ENCODE data around the gene PALS2.

The PALS2 gene

GRCh38 chr7:24591152-24591551 is 17.9 kb downstream of the PALS2 start:
- no peak for DNase-seq

GRCh38 chr7:24595671-24596418 is 22.6 kb downstream of the PALS2 start:
- DNase-seq: peak in 1 of 2 donors; percentile 15

- DNase-seq: no peak
Measured at GRCh38 chr7:24597014-24597413, 23.8 kb downstream of the PALS2 start.

GRCh38 chr7:24601600-24601999 is 28.3 kb downstream of the PALS2 start:
- DNase-seq: no peak

- DNase-seq: no peak
Measured at GRCh38 chr7:24602860-24603456, 29.7 kb downstream of the PALS2 start.

- no peak for DNase-seq
Measured at GRCh38 chr7:24604630-24605029, 31.4 kb downstream of the PALS2 start.

- DNase-seq: no peak
Measured at GRCh38 chr7:24608504-24608903, 35.3 kb downstream of the PALS2 start.

GRCh38 chr7:24609059-24609458 is 35.8 kb downstream of the PALS2 start:
- DNase-seq: no peak

- no peak for DNase-seq
Measured at GRCh38 chr7:24609570-24609969, 36.3 kb downstream of the PALS2 start.

- DNase-seq: no peak
Measured at GRCh38 chr7:24611130-24611529, 37.9 kb downstream of the PALS2 start.

GRCh38 chr7:24617957-24618616 is 44.8 kb downstream of the PALS2 start:
- DNase-seq: no peak

GRCh38 chr7:24619978-24620377 is 46.7 kb downstream of the PALS2 start:
- DNase-seq: no peak

GRCh38 chr7:24622646-24623182 is 49.5 kb downstream of the PALS2 start:
- no peak for DNase-seq

Data from CD4-positive, alpha-beta T cell treated with Interleukin-1 beta for 1 hour (primary cell).